Activated T-helper 1 cell treated with anti-CD3 and anti-CD28 coated beads, Interleukin-12 subunit alpha, Interleukin-12 subunit beta, Interleukin-2, Interleukin-4 antibody, amounts not matched to agents 30 ng/mL and 10 ng/mL and 1 ng/mL, durations not matched to agents 14 hours and 24 hours and 36 hours (primary cell): ENCODE data around the gene BACH2. TPM values are rescaled to one million over a fixed set of nuclear protein-coding genes. Genes with fewer than 3 reads are reported as not detected.
"Not testable (repeated sequence)": the region's sequence is repeated elsewhere in the genome, so short reads cannot be mapped to it uniquely, and the experiment has no call there.

Experiments
- DNase-seq: peaks from one replicate; pipeline ENCODE4 v3.0.0; 2021; ENCODE audit warnings: low spot score
- H3K27ac Mint-ChIP-seq: one replicate; pipeline ENCODE4 v1.8.0; 2021; ENCODE audit warnings: mild to moderate bottlenecking, mixed read lengths
- H3K27me3 Mint-ChIP-seq: one replicate; pipeline ENCODE4 v1.8.0; 2022; ENCODE audit warnings: mild to moderate bottlenecking, moderate library complexity, mixed read lengths; ENCODE audit not compliant: insufficient read depth
- H3K36me3 Mint-ChIP-seq: one replicate; pipeline ENCODE4 v1.8.0; 2021; ENCODE audit warnings: low read depth, mixed read lengths
- H3K4me1 Mint-ChIP-seq: one replicate; pipeline ENCODE4 v1.8.0; 2021; ENCODE audit warnings: low read depth, mixed read lengths
- H3K4me3 Mint-ChIP-seq: one replicate; pipeline ENCODE4 v1.8.0; 2021; ENCODE audit warnings: mild to moderate bottlenecking, moderate library complexity, mixed read lengths
- H3K9me3 Mint-ChIP-seq: one replicate; pipeline ENCODE4 v1.8.0; 2021; ENCODE audit warnings: mixed read lengths
- intact Hi-C: fragments of 100-400 bp; cut with micrococcal nuclease; formaldehyde crosslinking; loops from one replicate; pipeline ENCODE4 v1.15.1; 2024
- total RNA-seq: library from RNA; stranded (reverse); gene quantifications from 2 replicates; pipeline ENCODE4 v1.2.3, GENCODE V29; 2022

Gene BACH2
- total RNA-seq, 1 donor from 2014 or later: 68.1 TPM

DNA sequence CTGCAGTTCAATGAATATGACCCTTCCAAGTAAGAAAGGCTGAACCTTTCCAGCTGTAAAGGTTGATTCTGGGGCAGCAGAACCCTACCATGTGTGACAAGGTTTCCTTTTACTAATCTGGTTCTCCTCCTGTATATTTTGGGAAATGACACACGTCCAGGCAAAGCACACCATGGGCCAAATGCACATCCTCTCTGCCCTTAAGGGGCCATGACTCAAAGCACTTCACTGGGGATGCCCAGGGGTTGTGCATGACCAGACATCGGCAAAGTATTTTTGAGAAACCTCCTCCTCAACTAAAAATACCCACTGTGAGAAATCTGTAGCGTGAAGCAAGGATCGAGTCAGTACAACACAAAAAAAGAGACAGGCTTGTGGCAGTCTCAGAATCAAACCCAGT is 174.7 kb downstream of the BACH2 start:
- intact Hi-C loops: loop anchor here (1.0 to 5.0 kb wide), 2 partner anchors 23 to 40 kb away; no protein-coding TSS in a partner anchor
- Mint-ChIP-seq H3K27me3 (peaks cover 2% of the 10 kb centered on the region), H3K36me3 (peaks cover 31% of the 10 kb centered on the region), H3K4me1 (peaks cover 61% of the 10 kb centered on the region), H3K9me3 (peaks cover 5% of the 10 kb centered on the region), H3K27ac (peak overlapping the region; percentile 84), H3K4me3 (peak overlapping the region; percentile 24)
- no peak for DNase-seq

DNA sequence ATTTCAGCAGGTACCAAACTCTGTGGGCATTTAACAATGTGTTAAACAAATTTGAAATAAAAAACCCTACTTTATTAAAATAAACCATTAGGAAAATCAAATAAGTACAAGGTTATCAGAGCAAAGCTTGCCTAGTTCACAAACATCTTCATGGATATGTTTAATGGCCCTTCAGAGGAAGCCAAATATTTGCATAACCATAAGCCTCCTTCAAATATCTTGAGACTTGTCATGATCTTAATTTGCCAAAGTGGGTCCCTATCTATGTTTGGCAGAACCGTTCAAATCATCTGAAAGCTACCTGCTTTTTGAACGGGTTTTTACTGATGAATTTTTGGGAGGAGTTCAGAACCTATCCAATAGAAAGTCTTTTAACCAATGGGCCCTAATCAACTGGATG is 176.3 kb downstream of the BACH2 start:
- no peak overlapping the region for H3K4me3 Mint-ChIP-seq
- peaks cover 33% of the 10 kb centered on the region for H3K36me3 Mint-ChIP-seq
- intact Hi-C loops: loop anchor here (1.0 to 5.0 kb wide), 2 partner anchors 9 to 38 kb away; no protein-coding TSS in a partner anchor
- peaks cover 22% of the 10 kb centered on the region for H3K9me3 Mint-ChIP-seq
- no peak overlapping the region for H3K27ac Mint-ChIP-seq
- H3K27me3 Mint-ChIP-seq: peaks cover 2% of the 10 kb centered on the region
- peaks cover 49% of the 10 kb centered on the region for H3K4me1 Mint-ChIP-seq
- DNase-seq: no peak

- H3K9me3 Mint-ChIP-seq: peaks cover 29% of the 10 kb centered on the region
- H3K4me1 Mint-ChIP-seq: peaks cover 45% of the 10 kb centered on the region
- H3K27ac Mint-ChIP-seq: no peak overlapping the region
- H3K4me3 Mint-ChIP-seq: no peak overlapping the region
- intact Hi-C loops: loop anchor here (1.0 to 5.0 kb wide), 2 partner anchors 8 to 37 kb away; no protein-coding TSS in a partner anchor
- peaks cover 2% of the 10 kb centered on the region for H3K27me3 Mint-ChIP-seq
- peaks cover 36% of the 10 kb centered on the region for H3K36me3 Mint-ChIP-seq
- DNase-seq: no peak
These were observed 177.0 kb downstream of the BACH2 start for GRCh38 chr6:90119618-90120017.

DNA sequence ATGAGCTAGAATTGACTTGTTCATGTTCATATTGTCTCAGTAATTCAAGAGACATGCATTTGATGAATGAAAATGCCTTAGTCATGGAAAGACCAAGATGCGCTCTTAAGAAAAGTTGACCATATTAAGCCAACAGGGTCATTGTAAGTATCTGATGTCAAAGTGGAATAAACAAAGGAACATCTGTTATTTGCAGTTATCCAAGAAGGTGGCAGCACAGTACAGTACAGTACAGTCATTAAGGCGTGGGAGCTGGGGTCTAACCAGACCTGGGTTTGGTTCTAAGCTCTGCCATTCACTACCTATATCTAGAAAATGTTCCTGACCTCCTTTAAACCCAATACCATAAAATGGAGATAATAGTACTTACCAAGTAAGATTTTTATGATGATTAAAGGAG is 178.1 kb downstream of the BACH2 start:
- Mint-ChIP-seq H3K36me3 (peaks cover 44% of the 10 kb centered on the region), H3K27me3 (peaks cover 2% of the 10 kb centered on the region), H3K4me1 (peaks cover 36% of the 10 kb centered on the region), H3K27ac (peak overlapping the region; percentile 10), H3K9me3 (peaks cover 39% of the 10 kb centered on the region), H3K4me3 (no peak overlapping the region)
- no peak for DNase-seq
- intact Hi-C loops: no loop called here

DNA sequence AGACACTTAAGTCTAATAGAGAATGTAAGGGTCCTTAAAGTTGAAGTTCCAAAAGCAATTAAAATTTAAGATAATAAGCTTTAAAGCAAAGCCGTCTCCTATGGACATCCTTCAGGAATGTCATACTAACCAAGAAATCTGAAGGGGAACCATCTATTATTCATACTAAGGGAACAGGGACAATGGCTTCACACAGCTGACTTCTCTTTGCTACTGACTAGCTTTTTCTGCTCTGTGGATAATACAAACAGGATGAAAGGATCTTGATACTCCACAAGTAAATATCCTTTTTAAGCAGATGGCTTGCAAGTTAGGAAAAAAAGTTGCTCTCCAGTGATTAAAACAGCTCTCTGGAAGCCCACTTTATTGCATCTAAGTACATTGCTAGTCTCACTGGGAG is 178.6 kb downstream of the BACH2 start:
- DNase-seq: no peak
- H3K27me3 Mint-ChIP-seq: peaks cover 2% of the 10 kb centered on the region
- peaks cover 44% of the 10 kb centered on the region for H3K9me3 Mint-ChIP-seq
- H3K36me3 Mint-ChIP-seq: peaks cover 46% of the 10 kb centered on the region
- peaks cover 33% of the 10 kb centered on the region for H3K4me1 Mint-ChIP-seq
- intact Hi-C loops: no loop called here
- H3K27ac Mint-ChIP-seq: no peak overlapping the region
- H3K4me3 Mint-ChIP-seq: no peak overlapping the region

DNA sequence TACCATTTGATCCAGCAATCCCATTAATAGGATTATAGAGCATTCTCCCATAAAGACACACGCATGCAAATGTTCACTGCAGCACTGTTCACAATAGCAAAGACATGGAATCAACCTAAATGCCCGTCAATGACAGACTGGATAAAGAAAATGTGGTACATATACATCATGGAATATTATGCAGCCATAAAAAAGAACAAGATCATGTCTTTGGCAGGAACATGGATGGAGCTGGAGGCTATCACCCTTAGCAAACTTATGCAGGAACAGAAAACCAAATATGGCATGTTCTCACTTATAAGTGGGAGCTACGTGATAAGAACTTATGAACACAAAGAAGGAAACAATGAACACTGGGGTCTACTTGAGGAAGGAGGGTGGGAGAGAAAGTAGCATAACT is 180.5 kb downstream of the BACH2 start:
- H3K27ac Mint-ChIP-seq, H3K27me3 Mint-ChIP-seq, H3K4me3 Mint-ChIP-seq, DNase-seq, intact Hi-C loops: not testable (repeated sequence)
- Mint-ChIP-seq H3K36me3 (peaks cover 53% of the 10 kb centered on the region), H3K9me3 (peaks cover 56% of the 10 kb centered on the region), H3K4me1 (peaks cover 36% of the 10 kb centered on the region)

- peaks cover 56% of the 10 kb centered on the region for H3K4me1 Mint-ChIP-seq
- no peak overlapping the region for H3K27ac Mint-ChIP-seq
These were observed 183.3 kb downstream of the BACH2 start for GRCh38 chr6:90113389-90113788.

GRCh38 chr6:90111387-90111786 is 185.3 kb downstream of the BACH2 start:
- H3K27me3 Mint-ChIP-seq: no peaks in the 10 kb centered on the region
- peak overlapping the region; percentile 72 for H3K27ac Mint-ChIP-seq
- peaks cover 52% of the 10 kb centered on the region for H3K36me3 Mint-ChIP-seq
- H3K4me1 Mint-ChIP-seq: peaks cover 61% of the 10 kb centered on the region
- no peak for DNase-seq
- intact Hi-C loops: loop anchor here (1.0 to 2.0 kb wide), 2 partner anchors 9 to 65 kb away; no protein-coding TSS in a partner anchor
- H3K9me3 Mint-ChIP-seq: peaks cover 45% of the 10 kb centered on the region
- H3K4me3 Mint-ChIP-seq: peak overlapping the region; percentile 34

More at GRCh38 chr6:90113389-90113788, 183.3 kb downstream of the BACH2 start:
- Mint-ChIP-seq H3K4me3 (no peak overlapping the region), H3K36me3 (peaks cover 55% of the 10 kb centered on the region), H3K27me3 (no peaks in the 10 kb centered on the region), H3K9me3 (peaks cover 56% of the 10 kb centered on the region)
- DNase-seq: no peak
- intact Hi-C loops: no loop called here

DNA sequence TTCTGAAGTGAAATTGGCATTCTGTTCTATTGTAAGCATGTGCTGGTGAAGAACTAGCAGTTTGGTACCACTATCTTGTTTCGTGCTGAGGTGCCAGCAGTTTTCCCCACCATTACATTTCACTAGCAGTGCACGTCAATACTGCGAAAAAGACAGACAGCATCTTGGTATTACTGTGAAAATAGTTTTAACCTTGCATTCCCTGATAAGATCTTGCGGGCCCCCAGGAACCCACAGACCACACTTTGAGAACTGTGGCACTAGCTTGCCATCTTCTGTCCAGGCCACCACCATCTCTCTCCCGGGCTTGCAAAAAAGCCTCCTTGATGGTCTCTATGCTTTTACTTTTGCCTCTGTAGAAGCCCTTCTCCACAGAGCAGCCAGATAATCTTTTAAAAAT is 185.7 kb downstream of the BACH2 start:
- intact Hi-C loops: loop anchor here (1.0 to 2.0 kb wide), 2 partner anchors 9 to 66 kb away; no protein-coding TSS in a partner anchor
- peaks cover 49% of the 10 kb centered on the region for H3K36me3 Mint-ChIP-seq
- peaks cover 66% of the 10 kb centered on the region for H3K4me1 Mint-ChIP-seq

GRCh38 chr6:90109141-90109540 is 187.5 kb downstream of the BACH2 start:
- intact Hi-C loops: loop anchor here (2.0 kb wide), 2 partner anchors 28 to 290 kb away; no protein-coding TSS in a partner anchor
- Mint-ChIP-seq H3K27me3 (no peaks in the 10 kb centered on the region), H3K36me3 (peaks cover 39% of the 10 kb centered on the region), H3K4me3 (peak overlapping the region; percentile 60), H3K4me1 (peaks cover 82% of the 10 kb centered on the region), H3K27ac (peak overlapping the region; percentile 62), H3K9me3 (peaks cover 22% of the 10 kb centered on the region)
- DNase-seq: no peak

More for the DNA sequence above, 185.7 kb downstream of the BACH2 start:
- no peak overlapping the region for H3K4me3 Mint-ChIP-seq
- H3K27ac Mint-ChIP-seq: peak overlapping the region; percentile 72
- peak; percentile 43 for DNase-seq
- no peaks in the 10 kb centered on the region for H3K27me3 Mint-ChIP-seq
- peaks cover 40% of the 10 kb centered on the region for H3K9me3 Mint-ChIP-seq

GRCh38 chr6:90107771-90108282 is 188.8 kb downstream of the BACH2 start:
- Mint-ChIP-seq H3K9me3 (peaks cover 9% of the 10 kb centered on the region), H3K27me3 (no peaks in the 10 kb centered on the region), H3K4me3 (peak overlapping the region; percentile 56), H3K36me3 (peaks cover 40% of the 10 kb centered on the region), H3K27ac (peak overlapping the region; percentile 53), H3K4me1 (peaks cover 95% of the 10 kb centered on the region)
- DNase-seq: peak; percentile 28
- intact Hi-C loops: loop anchor here (1.0 to 2.0 kb wide), 4 partner anchors 27 to 291 kb away; no protein-coding TSS in a partner anchor

DNA sequence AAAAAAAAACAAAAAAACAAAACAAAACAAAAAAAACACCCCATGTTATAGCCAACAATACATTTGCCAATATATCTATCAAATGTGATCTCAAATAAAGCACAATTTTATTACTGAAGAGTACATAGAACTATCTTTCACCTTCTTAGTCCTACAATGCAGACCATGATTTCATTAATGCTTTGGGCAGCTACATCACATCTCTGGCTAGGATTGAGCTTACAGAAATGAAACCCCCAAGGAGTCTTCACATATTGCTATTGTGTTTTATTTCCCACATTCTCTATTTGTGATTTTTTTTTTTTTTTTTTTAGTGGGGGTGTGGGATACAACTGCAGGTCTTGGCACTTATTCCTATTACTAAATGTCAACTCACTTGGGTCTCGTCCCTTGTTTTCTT is 189.3 kb downstream of the BACH2 start:
- H3K36me3 Mint-ChIP-seq: peaks cover 36% of the 10 kb centered on the region
- intact Hi-C loops: loop anchor here (1.0 kb wide), 1 partner anchor 99 kb away; no protein-coding TSS in a partner anchor
- peaks cover 93% of the 10 kb centered on the region for H3K4me1 Mint-ChIP-seq
- DNase-seq: no peak
- H3K27me3 Mint-ChIP-seq: no peaks in the 10 kb centered on the region
- H3K27ac Mint-ChIP-seq: peak overlapping the region; percentile 53
- H3K4me3 Mint-ChIP-seq: peak overlapping the region; percentile 56
- H3K9me3 Mint-ChIP-seq: peaks cover 4% of the 10 kb centered on the region

DNA sequence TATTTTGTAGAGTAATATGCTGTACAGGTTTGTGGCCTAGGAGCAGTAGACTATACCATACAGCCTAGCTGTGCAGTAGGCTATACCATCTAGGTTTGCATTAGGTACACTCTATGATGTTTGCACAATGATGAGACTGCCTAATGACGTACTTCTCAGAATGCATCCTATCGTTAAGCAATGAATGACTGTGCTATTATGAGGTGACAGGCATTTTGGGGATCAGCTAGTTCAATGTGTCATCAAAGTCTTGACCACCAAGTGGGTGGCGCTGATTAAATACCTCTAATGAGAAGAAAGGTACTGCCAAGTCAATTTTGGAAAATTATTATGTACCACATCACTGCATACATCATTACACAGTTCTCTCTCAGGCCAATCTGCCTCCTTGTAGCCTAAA is 190.2 kb downstream of the BACH2 start:
- peaks cover under 1% of the 10 kb centered on the region for H3K9me3 Mint-ChIP-seq
- peaks cover 30% of the 10 kb centered on the region for H3K36me3 Mint-ChIP-seq
- no peak for DNase-seq
- peaks cover 84% of the 10 kb centered on the region for H3K4me1 Mint-ChIP-seq
- no peaks in the 10 kb centered on the region for H3K27me3 Mint-ChIP-seq
- peak overlapping the region; percentile 8 for H3K4me3 Mint-ChIP-seq
- peak overlapping the region; percentile 32 for H3K27ac Mint-ChIP-seq
- intact Hi-C loops: no loop called here
